Smooth muscle cell of the umbilical artery (primary cell): ENCODE measurements around the gene PCDHGA7. TPM values are rescaled to one million over a fixed set of nuclear protein-coding genes. Genes with fewer than 3 reads are reported as not detected.

Experiments used
- total RNA-seq: library from RNA; depleted of rRNA; stranded (reverse); fragments of >200 nt; gene quantifications from 2 replicates; pipeline ENCODE4 v1.2.3, GENCODE V29; 2014

Gene PCDHGA7
- total RNA-seq, 1 donor from 2014 or later = 4.2 TPM

DNA sequence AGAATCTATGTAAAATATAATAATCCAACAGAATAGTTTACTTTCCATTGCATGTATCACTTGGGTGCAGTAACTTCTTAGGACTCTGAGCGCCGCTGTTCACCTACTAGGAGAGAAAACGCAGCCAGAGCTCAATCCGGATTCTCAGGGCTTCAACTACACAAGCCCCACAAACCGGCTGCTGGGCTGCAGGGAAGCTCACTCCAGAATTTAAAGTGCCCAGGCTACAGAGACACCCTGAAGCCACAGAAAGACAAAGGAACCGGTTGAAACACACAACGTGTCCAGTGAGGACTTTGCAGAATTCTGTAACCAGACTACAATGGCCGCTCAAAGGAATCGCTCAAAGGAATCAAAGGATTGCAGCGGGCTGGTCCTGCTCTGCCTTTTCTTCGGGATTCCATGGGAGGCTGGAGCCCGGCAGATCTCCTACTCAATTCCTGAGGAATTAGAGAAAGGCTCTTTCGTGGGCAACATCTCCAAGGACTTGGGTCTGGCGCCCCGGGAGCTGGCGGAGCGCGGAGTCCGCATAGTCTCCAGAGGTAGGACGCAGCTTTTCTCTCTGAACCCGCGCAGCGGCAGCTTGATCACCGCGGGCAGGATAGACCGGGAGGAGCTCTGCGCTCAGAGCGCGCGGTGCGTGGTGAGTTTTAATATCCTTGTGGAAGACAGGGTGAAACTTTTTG, 30.5 kb downstream of the PCDHGA7 start, which contains the start of gene PCDHGA10:
TSS of gene PCDHGA10 (plus strand) at position 134 of the 686 bp plus-strand sequence. CDS start at position 323, 189 bp downstream.

DNA sequence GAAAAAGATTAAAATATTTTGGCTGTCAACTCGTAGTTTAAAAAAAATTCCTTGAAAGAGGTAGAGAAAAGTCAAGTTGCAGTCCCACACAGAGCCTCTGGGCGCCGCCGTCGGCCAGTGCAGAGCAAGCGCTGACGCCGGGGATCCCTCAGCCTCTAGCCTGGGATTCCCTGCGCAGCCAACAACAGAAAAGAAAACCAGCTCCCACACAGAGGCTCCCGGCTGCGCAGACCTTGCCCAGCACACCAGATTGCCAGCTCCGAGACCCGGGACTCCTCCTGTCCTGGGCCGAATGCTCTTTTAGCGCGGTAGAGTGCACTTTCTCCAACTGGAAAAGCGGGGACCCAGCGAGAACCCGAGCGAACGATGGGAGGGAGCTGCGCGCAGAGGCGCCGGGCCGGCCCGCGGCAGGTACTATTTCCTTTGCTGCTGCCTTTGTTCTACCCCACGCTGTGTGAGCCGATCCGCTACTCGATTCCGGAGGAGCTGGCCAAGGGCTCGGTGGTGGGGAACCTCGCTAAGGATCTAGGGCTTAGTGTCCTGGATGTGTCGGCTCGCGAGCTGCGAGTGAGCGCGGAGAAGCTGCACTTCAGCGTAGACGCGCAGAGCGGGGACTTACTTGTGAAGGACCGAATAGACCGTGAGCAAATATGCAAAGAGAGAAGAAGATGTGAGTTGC, 35.1 kb downstream of the PCDHGA7 start, which contains the start of gene PCDHGB7:
TSS of gene PCDHGB7 (plus strand) at position 184 of the 679 bp plus-strand sequence. CDS start at position 367, 183 bp downstream.

GRCh38 chr5:141420855-141421488, 38.4 kb downstream of the PCDHGA7 start, which contains the start of gene PCDHGA11:
Gene PCDHGA11, plus strand, starts transcription at chr5:141421051. Its CDS starts 177 bp downstream, at chr5:141421228.

DNA sequence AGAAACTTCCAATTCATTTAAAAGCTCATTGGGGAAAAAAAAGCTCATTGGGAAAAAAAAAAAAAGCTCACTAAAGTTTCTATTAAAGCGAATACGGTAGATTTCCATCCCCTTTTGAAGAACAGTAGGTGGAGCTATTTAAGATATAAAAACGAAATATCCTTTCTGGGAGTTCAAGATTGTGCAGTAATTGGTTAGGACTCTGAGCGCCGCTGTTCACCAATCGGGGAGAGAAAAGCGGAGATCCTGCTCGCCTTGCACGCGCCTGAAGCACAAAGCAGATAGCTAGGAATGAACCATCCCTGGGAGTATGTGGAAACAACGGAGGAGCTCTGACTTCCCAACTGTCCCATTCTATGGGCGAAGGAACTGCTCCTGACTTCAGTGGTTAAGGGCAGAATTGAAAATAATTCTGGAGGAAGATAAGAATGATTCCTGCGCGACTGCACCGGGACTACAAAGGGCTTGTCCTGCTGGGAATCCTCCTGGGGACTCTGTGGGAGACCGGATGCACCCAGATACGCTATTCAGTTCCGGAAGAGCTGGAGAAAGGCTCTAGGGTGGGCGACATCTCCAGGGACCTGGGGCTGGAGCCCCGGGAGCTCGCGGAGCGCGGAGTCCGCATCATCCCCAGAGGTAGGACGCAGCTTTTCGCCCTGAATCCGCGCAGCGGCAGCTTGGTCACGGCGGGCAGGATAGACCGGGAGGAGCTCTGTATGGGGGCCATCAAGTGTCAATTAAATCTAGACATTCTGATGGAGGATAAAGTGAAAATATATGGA, 48.0 kb downstream of the PCDHGA7 start, which contains the start of gene PCDHGA12:
TSS of gene PCDHGA12 (plus strand) at position 176 of the 782 bp plus-strand sequence. CDS start at position 429, 253 bp downstream.

Other genes with a start within 250 kb of the PCDHGA7 start
- 0.60 and 1.8 TPM in 2 replicates for gene PCDHB5, start 247.5 kb upstream of the PCDHGA7 start, total RNA-seq
- gene PCDHB6, start 232.7 kb upstream of the PCDHGA7 start, total RNA-seq = 0.14 and 0.30 TPM in 2 replicates
- gene PCDHB7, start 210.1 kb upstream of the PCDHGA7 start, total RNA-seq = 0.18 and 0.89 TPM in 2 replicates
- gene PCDHB8, start 205.0 kb upstream of the PCDHGA7 start, total RNA-seq = 0.05 and 0.89 TPM in 2 replicates
- gene PCDHB16, start 200.4 kb upstream of the PCDHGA7 start, total RNA-seq = 0.09 and 0.30 TPM in 2 replicates
- gene PCDHB9, start 195.6 kb upstream of the PCDHGA7 start, total RNA-seq = 0.18 and 0.30 TPM in 2 replicates
- gene PCDHB10, start 190.4 kb upstream of the PCDHGA7 start, total RNA-seq = 0.42 and 0.59 TPM in 2 replicates
- 0.05 and 0.30 TPM in 2 replicates for gene PCDHB11, start 183.1 kb upstream of the PCDHGA7 start, total RNA-seq
- 0.05 and 0.30 TPM in 2 replicates for gene PCDHB12, start 174.0 kb upstream of the PCDHGA7 start, total RNA-seq
- gene PCDHB13, start 168.8 kb upstream of the PCDHGA7 start, total RNA-seq = 0.28 and 0.89 TPM in 2 replicates
- gene PCDHB14, start 159.4 kb upstream of the PCDHGA7 start, total RNA-seq = 0.42 and 1.5 TPM in 2 replicates
- gene PCDHB15, start 137.3 kb upstream of the PCDHGA7 start, total RNA-seq = 0.28 and 0.59 TPM in 2 replicates
- 0.28 and 0.30 TPM in 2 replicates for gene SLC25A2, start 78.7 kb upstream of the PCDHGA7 start, total RNA-seq
- gene TAF7, start 62.0 kb upstream of the PCDHGA7 start, total RNA-seq = 79.9 and 81.4 TPM in 2 replicates
- 0.69 and 0.89 TPM in 2 replicates for gene PCDHGA1, start 52.2 kb upstream of the PCDHGA7 start, total RNA-seq
- 3.5 and 3.9 TPM in 2 replicates for gene PCDHGA2, start 44.0 kb upstream of the PCDHGA7 start, total RNA-seq
- gene PCDHGA3, start 38.9 kb upstream of the PCDHGA7 start, total RNA-seq = 1.6 and 2.1 TPM in 2 replicates
- 3.3 TPM in 2 replicates for gene PCDHGB1, start 32.6 kb upstream of the PCDHGA7 start, total RNA-seq
- gene PCDHGA4, start 27.7 kb upstream of the PCDHGA7 start, total RNA-seq = 5.8 and 6.5 TPM in 2 replicates
- 2.1 and 2.4 TPM in 2 replicates for gene PCDHGB2, start 22.7 kb upstream of the PCDHGA7 start, total RNA-seq
- 0.89 and 0.92 TPM in 2 replicates for gene PCDHGA5, start 18.6 kb upstream of the PCDHGA7 start, total RNA-seq
- 6.5 and 6.8 TPM in 2 replicates for gene PCDHGB3, start 12.5 kb upstream of the PCDHGA7 start, total RNA-seq
- 3.2 and 4.2 TPM in 2 replicates for gene PCDHGA6, start 8.9 kb upstream of the PCDHGA7 start, total RNA-seq
- 25.5 and 27.3 TPM in 2 replicates for gene PCDHGB4, start 5.0 kb downstream of the PCDHGA7 start, total RNA-seq
- 2.8 and 3.0 TPM in 2 replicates for gene PCDHGA8, start 9.9 kb downstream of the PCDHGA7 start, total RNA-seq
- gene PCDHGB5, start 15.2 kb downstream of the PCDHGA7 start, total RNA-seq = 30.9 and 34.3 TPM in 2 replicates
- gene PCDHGA9, start 20.0 kb downstream of the PCDHGA7 start, total RNA-seq = 3.6 and 4.5 TPM in 2 replicates
- 2.4 and 2.8 TPM in 2 replicates for gene PCDHGB6, start 25.3 kb downstream of the PCDHGA7 start, total RNA-seq
- gene PCDHGA10, start 30.2 kb downstream of the PCDHGA7 start, total RNA-seq = 6.8 and 8.6 TPM in 2 replicates
- 8.3 and 10.1 TPM in 2 replicates for gene PCDHGB7, start 34.9 kb downstream of the PCDHGA7 start, total RNA-seq
- gene PCDHGA11, start 38.3 kb downstream of the PCDHGA7 start, total RNA-seq = 12.5 and 19.4 TPM in 2 replicates
- 16.3 and 33.7 TPM in 2 replicates for gene PCDHGA12, start 47.8 kb downstream of the PCDHGA7 start, total RNA-seq
- 38.6 and 69.3 TPM in 2 replicates for gene PCDHGC3, start 93.2 kb downstream of the PCDHGA7 start, total RNA-seq
- gene PCDHGC4, start 102.3 kb downstream of the PCDHGA7 start, total RNA-seq = 2.4 and 3.5 TPM in 2 replicates
- gene PCDHGC5, start 106.3 kb downstream of the PCDHGA7 start, total RNA-seq = 2.4 and 10.2 TPM in 2 replicates
- 14.0 and 53.9 TPM in 2 replicates for gene DIAPH1, start 236.3 kb downstream of the PCDHGA7 start, total RNA-seq